ENCODE data around the gene ORM1.
A peak's percentile ranks its signal among the peaks of the same experiment; 100 is the strongest.

ORM1 gene

GRCh38 chr9:114283551-114284111 is 39.3 kb upstream of the ORM1 start:
- H3K27ac Mint-ChIP-seq, result no peak overlapping the region
- no peaks in the 10 kb centered on the region for H3K36me3 Mint-ChIP-seq

GRCh38 chr9:114284316-114285060 is 38.4 kb upstream of the ORM1 start:
- Mint-ChIP-seq H3K36me3 (no peaks in the 10 kb centered on the region), H3K4me1 (peaks cover 10% of the 10 kb centered on the region), H3K4me3 (no peak overlapping the region), H3K27ac (no peak overlapping the region), H3K9me3 (no peaks in the 10 kb centered on the region)
- ATAC-seq (no peak), DNase-seq (ENCODE audit: low spot score in 2 of 2) (no peak)

More at GRCh38 chr9:114283551-114284111, 39.3 kb upstream of the ORM1 start:
- DNase-seq (ENCODE audit: low spot score in 2 of 2) (no peak), ATAC-seq (no peak)
- Mint-ChIP-seq H3K4me3 (no peak overlapping the region), H3K9me3 (no peaks in the 10 kb centered on the region), H3K4me1 (peaks cover 10% of the 10 kb centered on the region)

- Mint-ChIP-seq H3K4me1 (peaks cover 10% of the 10 kb centered on the region), H3K4me3 (no peak overlapping the region), H3K9me3 (no peaks in the 10 kb centered on the region), H3K27ac (no peak overlapping the region), H3K36me3 (no peaks in the 10 kb centered on the region)
- ATAC-seq (no peak), DNase-seq (ENCODE audit: low spot score in 2 of 2) (no peak)
Observed at GRCh38 chr9:114285166-114285867, 37.6 kb upstream of the ORM1 start.

- DNase-seq (ENCODE audit: low spot score in 2 of 2) (no peak), ATAC-seq (no peak)
- H3K27ac Mint-ChIP-seq, result no peak overlapping the region
Observed at GRCh38 chr9:114286146-114286679, 36.7 kb upstream of the ORM1 start.

GRCh38 chr9:114287001-114287762 is 35.7 kb upstream of the ORM1 start:
- DNase-seq (ENCODE audit: low spot score in 2 of 2), result no peak
- H3K9me3 Mint-ChIP-seq, result no peaks in the 10 kb centered on the region
- peaks cover 18% of the 10 kb centered on the region for H3K4me1 Mint-ChIP-seq
- ATAC-seq, result no peak
- H3K4me3 Mint-ChIP-seq, result no peak overlapping the region
- no peak overlapping the region for H3K27ac Mint-ChIP-seq
- H3K36me3 Mint-ChIP-seq, result no peaks in the 10 kb centered on the region

More at GRCh38 chr9:114286146-114286679, 36.7 kb upstream of the ORM1 start:
- H3K4me1 Mint-ChIP-seq, result peaks cover 16% of the 10 kb centered on the region
- H3K36me3 Mint-ChIP-seq, result no peaks in the 10 kb centered on the region
- H3K9me3 Mint-ChIP-seq, result no peaks in the 10 kb centered on the region
- no peak overlapping the region for H3K4me3 Mint-ChIP-seq

- Mint-ChIP-seq H3K36me3 (no peaks in the 10 kb centered on the region), H3K27ac (no peak overlapping the region), H3K4me1 (peaks cover 13% of the 10 kb centered on the region), H3K4me3 (no peak overlapping the region), H3K9me3 (no peaks in the 10 kb centered on the region)
- no peak for DNase-seq (ENCODE audit: low spot score in 2 of 2)
- ATAC-seq, result no peak
Observed at GRCh38 chr9:114287763-114288192, 35.1 kb upstream of the ORM1 start.

- Mint-ChIP-seq H3K4me3 (no peak overlapping the region), H3K36me3 (no peaks in the 10 kb centered on the region), H3K27ac (no peak overlapping the region), H3K9me3 (no peaks in the 10 kb centered on the region), H3K4me1 (peaks cover 8% of the 10 kb centered on the region)
- DNase-seq (ENCODE audit: low spot score in 2 of 2) (no peak), ATAC-seq (no peak)
Observed at GRCh38 chr9:114288193-114289091, 34.5 kb upstream of the ORM1 start.

- Mint-ChIP-seq H3K4me1 (peaks cover 8% of the 10 kb centered on the region), H3K4me3 (no peak overlapping the region), H3K9me3 (no peaks in the 10 kb centered on the region), H3K36me3 (no peaks in the 10 kb centered on the region), H3K27ac (no peak overlapping the region)
- ATAC-seq (no peak), DNase-seq (ENCODE audit: low spot score in 2 of 2) (no peak)
Observed at GRCh38 chr9:114289106-114289505, 33.8 kb upstream of the ORM1 start.

GRCh38 chr9:114289571-114290481 is 33.1 kb upstream of the ORM1 start:
- DNase-seq (ENCODE audit: low spot score in 2 of 2) (no peak), ATAC-seq (no peak)
- Mint-ChIP-seq H3K9me3 (no peaks in the 10 kb centered on the region), H3K4me3 (no peak overlapping the region), H3K27ac (no peak overlapping the region), H3K36me3 (no peaks in the 10 kb centered on the region), H3K4me1 (peaks cover 8% of the 10 kb centered on the region)

GRCh38 chr9:114290561-114290986 is 32.3 kb upstream of the ORM1 start:
- no peaks in the 10 kb centered on the region for H3K36me3 Mint-ChIP-seq
- ATAC-seq (peak; percentile 22), DNase-seq (ENCODE audit: low spot score in 2 of 2) (no peak)
- H3K27ac Mint-ChIP-seq, result peak overlapping the region; percentile 46
- H3K4me1 Mint-ChIP-seq, result peaks cover 8% of the 10 kb centered on the region
- no peak overlapping the region for H3K4me3 Mint-ChIP-seq
- peaks cover 5% of the 10 kb centered on the region for H3K9me3 Mint-ChIP-seq

- Mint-ChIP-seq H3K9me3 (peaks cover 5% of the 10 kb centered on the region), H3K4me1 (peaks cover 8% of the 10 kb centered on the region), H3K27ac (peak overlapping the region; percentile 46), H3K36me3 (no peaks in the 10 kb centered on the region), H3K4me3 (no peak overlapping the region)
- peak; percentile 27 for ATAC-seq
- DNase-seq (ENCODE audit: low spot score in 2 of 2), result peak; percentile 67 to 87
Observed at GRCh38 chr9:114291064-114291474, 31.8 kb upstream of the ORM1 start.

GRCh38 chr9:114291886-114292590 is 30.9 kb upstream of the ORM1 start:
- Mint-ChIP-seq H3K4me1 (peaks cover 8% of the 10 kb centered on the region), H3K4me3 (no peak overlapping the region), H3K27ac (no peak overlapping the region), H3K9me3 (peaks cover 5% of the 10 kb centered on the region), H3K36me3 (no peaks in the 10 kb centered on the region)
- ATAC-seq (no peak), DNase-seq (ENCODE audit: low spot score in 2 of 2) (no peak)

GRCh38 chr9:114294664-114295063 is 28.2 kb upstream of the ORM1 start:
- Mint-ChIP-seq H3K4me3 (no peak overlapping the region), H3K9me3 (peaks cover 5% of the 10 kb centered on the region), H3K27ac (no peak overlapping the region), H3K4me1 (peaks cover 8% of the 10 kb centered on the region), H3K36me3 (no peaks in the 10 kb centered on the region)
- DNase-seq (ENCODE audit: low spot score in 2 of 2), result no peak
- no peak for ATAC-seq

All from stimulated activated effector memory CD8-positive, alpha-beta T cell treated with anti-CD3 and anti-CD28 coated beads, Interleukin-12 subunit alpha, Interleukin-12 subunit beta, amount 100 ng/mL, for 72 hours (primary cell).